Measurements from ENCODE around the gene DNAJC12.

DNAJC12 gene

DNA sequence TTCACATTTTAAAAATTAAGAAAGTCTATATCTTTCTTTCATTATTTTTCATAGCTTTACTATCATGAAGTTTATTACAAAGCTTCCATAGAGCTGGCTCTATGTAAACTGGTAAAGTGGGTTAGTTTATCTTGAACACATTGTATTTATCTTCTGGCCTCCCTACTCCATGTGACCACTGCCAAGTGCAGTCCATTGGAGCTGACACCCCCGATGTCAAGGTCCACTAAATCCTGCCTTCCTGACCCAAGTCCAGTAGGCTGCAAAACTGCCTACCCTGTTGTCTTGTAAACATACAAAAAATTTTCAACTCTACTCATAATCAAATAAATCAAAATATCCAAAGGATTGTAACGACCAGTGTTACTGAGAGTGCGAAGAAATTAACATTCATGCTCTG lies 10.2 kb downstream of the DNAJC12 start:
- in situ Hi-C loops (cut with HindIII; ENCODE audit: low sequenced_read_pairs) = no loop called here
- no peak for DNase-seq (ENCODE audit: low read depth, low spot score)
- TF ChIP-seq CTCF (IDR thresholded peaks at IDR 0.05; ENCODE audit: low read depth, low read length) = no peak
- no peak overlapping the region for H3K4me3 ChIP-seq (ENCODE audit: low read depth, low read length)

DNA sequence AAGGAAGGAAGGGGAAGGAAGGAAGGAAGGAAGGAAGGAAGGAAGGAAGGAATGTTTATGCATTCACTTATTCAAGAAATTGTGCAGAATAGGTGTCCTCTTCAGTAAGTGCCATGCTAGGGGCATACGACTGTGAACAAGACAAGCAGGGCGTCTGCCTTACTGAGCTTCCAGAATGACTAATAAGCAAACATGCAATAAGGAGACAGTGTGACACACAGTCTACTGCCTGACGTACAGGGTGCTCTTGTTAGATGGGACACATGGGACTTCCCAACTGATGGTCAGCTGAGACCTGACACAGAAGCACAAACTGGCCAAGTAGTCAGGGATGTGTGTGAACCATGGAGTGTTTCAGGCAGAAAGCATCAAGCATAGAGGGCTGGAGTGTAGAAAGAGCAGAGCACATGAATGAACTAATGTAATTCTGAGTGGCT lies 18.2 kb downstream of the DNAJC12 start:
- no peak overlapping the region for H3K4me3 ChIP-seq (ENCODE audit: low read depth, low read length)
- DNase-seq (ENCODE audit: low read depth, low spot score) = peak; percentile 29
- no peak for TF ChIP-seq CTCF (IDR thresholded peaks at IDR 0.05; ENCODE audit: low read depth, low read length)
- in situ Hi-C loops (cut with HindIII; ENCODE audit: low sequenced_read_pairs) = no loop called here

DNA sequence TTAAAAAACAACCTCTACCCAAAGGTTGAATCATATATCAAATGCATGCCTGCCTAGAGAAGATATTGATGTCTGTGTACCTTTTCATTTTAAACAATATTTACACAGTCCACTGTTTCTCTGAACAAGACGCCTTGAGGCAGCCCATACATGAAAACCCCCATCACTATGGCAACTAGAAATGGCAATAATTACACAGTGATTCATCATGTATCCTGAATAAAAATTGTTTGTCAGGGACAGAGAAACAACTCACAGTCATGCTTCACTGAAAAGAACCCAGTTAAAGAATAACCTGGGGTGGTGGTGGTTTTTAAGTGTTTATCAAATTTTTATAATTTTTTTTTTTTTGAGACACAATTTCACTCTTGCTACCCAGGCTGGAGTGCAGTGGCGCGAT lies 19.7 kb downstream of the DNAJC12 start:
- TF ChIP-seq CTCF (IDR thresholded peaks at IDR 0.05; ENCODE audit: low read depth, low read length) = no peak
- no peak overlapping the region for H3K4me3 ChIP-seq (ENCODE audit: low read depth, low read length)
- in situ Hi-C loops (cut with HindIII; ENCODE audit: low sequenced_read_pairs) = no loop called here
- peak; percentile 37 for DNase-seq (ENCODE audit: low read depth, low spot score)

DNA sequence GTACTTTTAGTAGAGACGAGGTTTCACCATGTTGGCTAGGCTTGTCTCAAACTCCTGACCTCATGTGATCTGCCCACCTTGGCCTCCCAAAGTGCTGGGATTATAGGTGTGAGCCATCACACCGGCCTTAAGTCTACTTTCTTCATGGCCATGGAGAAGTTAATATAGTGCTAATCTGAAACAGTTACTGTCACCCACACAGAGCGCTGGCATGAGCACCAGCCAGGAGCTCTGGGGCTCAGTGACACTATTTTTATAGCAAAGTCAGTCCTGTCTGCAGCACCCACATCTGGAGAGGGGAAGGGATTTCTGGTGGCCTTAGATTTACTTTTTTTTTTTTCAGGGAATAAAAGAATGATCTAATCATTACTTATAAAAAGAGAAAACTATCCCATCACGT lies 21.3 kb downstream of the DNAJC12 start:
- in situ Hi-C loops (cut with HindIII; ENCODE audit: low sequenced_read_pairs) = no loop called here
- no peak overlapping the region for H3K4me3 ChIP-seq (ENCODE audit: low read depth, low read length)
- TF ChIP-seq CTCF (IDR thresholded peaks at IDR 0.05; ENCODE audit: low read depth, low read length) = no peak
- no peak for DNase-seq (ENCODE audit: low read depth, low spot score)

- in situ Hi-C loops (cut with HindIII; ENCODE audit: low sequenced_read_pairs) = no loop called here
These were observed 22.4 kb downstream of the DNAJC12 start for GRCh38 chr10:67815571-67816059.

GRCh38 chr10:67812007-67812406 lies 26.0 kb downstream of the DNAJC12 start:
- in situ Hi-C loops (cut with HindIII; ENCODE audit: low sequenced_read_pairs) = no loop called here
- DNase-seq (ENCODE audit: low read depth, low spot score) = no peak
- no peak for TF ChIP-seq CTCF (IDR thresholded peaks at IDR 0.05; ENCODE audit: low read depth, low read length)
- H3K4me3 ChIP-seq (ENCODE audit: low read depth, low read length) = no peak overlapping the region

More at GRCh38 chr10:67815571-67816059, 22.4 kb downstream of the DNAJC12 start:
- DNase-seq (ENCODE audit: low read depth, low spot score) = peak; percentile 36
- no peak for TF ChIP-seq CTCF (IDR thresholded peaks at IDR 0.05; ENCODE audit: low read depth, low read length)
- H3K4me3 ChIP-seq (ENCODE audit: low read depth, low read length) = no peak overlapping the region

DNA sequence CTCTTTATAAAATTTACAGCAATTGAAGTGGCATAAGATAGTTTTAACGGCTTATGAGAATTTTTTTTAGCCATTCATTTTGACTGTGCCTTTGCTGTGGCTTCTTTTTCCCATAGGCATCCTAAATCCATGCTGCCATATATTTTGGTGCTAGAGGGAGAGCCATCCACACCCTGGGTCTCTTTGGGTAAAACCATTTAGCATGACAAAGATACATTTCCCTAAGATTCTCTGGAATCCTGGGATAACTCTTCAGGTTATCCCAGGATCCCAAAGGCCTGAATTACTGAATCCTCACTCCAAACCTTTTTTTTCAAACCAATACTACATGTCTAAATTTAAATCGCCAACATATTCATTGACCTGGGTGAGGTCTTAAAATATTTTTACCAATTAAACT lies 28.9 kb downstream of the DNAJC12 start:
- in situ Hi-C loops (cut with HindIII; ENCODE audit: low sequenced_read_pairs) = no loop called here
- no peak overlapping the region for H3K4me3 ChIP-seq (ENCODE audit: low read depth, low read length)
- no peak for DNase-seq (ENCODE audit: low read depth, low spot score)
- TF ChIP-seq CTCF (IDR thresholded peaks at IDR 0.05; ENCODE audit: low read depth, low read length) = no peak
